Measurements from ENCODE around the gene SLC47A2.

Gene SLC47A2

GRCh38 chr17:19631905-19632304, 84.5 kb downstream of the SLC47A2 start:
- TF ChIP-seq CTCF (IDR thresholded peaks at IDR 0.05; ENCODE audit: insufficient read depth, low read depth, low read length, missing control alignments) = no peak
- no peak overlapping the region for H3K4me3 ChIP-seq (ENCODE audit: low read length)

GRCh38 chr17:19630661-19631060, 85.7 kb downstream of the SLC47A2 start:
- DNase-seq (ENCODE audit: low read depth) = no peak
- TF ChIP-seq CTCF (IDR thresholded peaks at IDR 0.05; ENCODE audit: insufficient read depth, low read depth, low read length, missing control alignments) = no peak
- H3K4me3 ChIP-seq (ENCODE audit: low read length) = no peak overlapping the region

More at GRCh38 chr17:19631905-19632304, 84.5 kb downstream of the SLC47A2 start:
- no peak for DNase-seq (ENCODE audit: low read depth)

- H3K4me3 ChIP-seq (ENCODE audit: low read length) = no peak overlapping the region
- no peak for DNase-seq (ENCODE audit: low read depth)
- no peak for TF ChIP-seq CTCF (IDR thresholded peaks at IDR 0.05; ENCODE audit: insufficient read depth, low read depth, low read length, missing control alignments)
Observed at GRCh38 chr17:19630035-19630434, 86.3 kb downstream of the SLC47A2 start.

- no peak for DNase-seq (ENCODE audit: low read depth)
- TF ChIP-seq CTCF (IDR thresholded peaks at IDR 0.05; ENCODE audit: insufficient read depth, low read depth, low read length, missing control alignments) = no peak
- no peak overlapping the region for H3K4me3 ChIP-seq (ENCODE audit: low read length)
Observed at GRCh38 chr17:19629449-19629848, 86.9 kb downstream of the SLC47A2 start.

Measured in epithelial cell of esophagus (primary cell).